GM12891 (cell line): ENCODE measurements around the gene DTNBP1.

Experiments
- DNase-seq: peaks from one replicate; pipeline ENCODE4 v3.0.0; 2011; ENCODE audit warnings: low spot score; ENCODE audit not compliant: insufficient read length
- FAIRE-seq: peaks from 2 replicates; lab custom pipeline; 2011; peaks lifted over from hg19 to GRCh38; lab: Jason Lieb, UNC
- PAX5 ChIP-seq: IDR thresholded peaks from 2 replicates; pipeline ENCODE4 v1.6.1; 2011; ENCODE audit warnings: low read length, moderate library complexity, mild to moderate bottlenecking; ENCODE audit not compliant: insufficient read depth, severe bottlenecking
- POLR2A ChIP-seq: IDR thresholded peaks from 2 replicates; pipeline ENCODE4 v1.6.1; 2011; ENCODE audit warnings: low read depth, low read length, control low read depth
- POLR2AphosphoS5 ChIP-seq: IDR thresholded peaks from 2 replicates; pipeline ENCODE4 v1.6.1; 2011; ENCODE audit warnings: low read depth, low read length, control low read depth
- POU2F2 ChIP-seq: IDR thresholded peaks from 2 replicates; pipeline ENCODE4 v1.6.1; 2011; ENCODE audit warnings: low read depth, mild to moderate bottlenecking, control low read depth, low read length, moderate library complexity
- SPI1 ChIP-seq: IDR thresholded peaks from 2 replicates; pipeline ENCODE4 v1.6.1; 2011; ENCODE audit warnings: low read depth, low read length, control low read depth
- TAF1 ChIP-seq: IDR thresholded peaks from 2 replicates; pipeline ENCODE4 v1.6.1; 2011; ENCODE audit warnings: low read depth, low read length, control low read depth

DTNBP1 gene

DNA sequence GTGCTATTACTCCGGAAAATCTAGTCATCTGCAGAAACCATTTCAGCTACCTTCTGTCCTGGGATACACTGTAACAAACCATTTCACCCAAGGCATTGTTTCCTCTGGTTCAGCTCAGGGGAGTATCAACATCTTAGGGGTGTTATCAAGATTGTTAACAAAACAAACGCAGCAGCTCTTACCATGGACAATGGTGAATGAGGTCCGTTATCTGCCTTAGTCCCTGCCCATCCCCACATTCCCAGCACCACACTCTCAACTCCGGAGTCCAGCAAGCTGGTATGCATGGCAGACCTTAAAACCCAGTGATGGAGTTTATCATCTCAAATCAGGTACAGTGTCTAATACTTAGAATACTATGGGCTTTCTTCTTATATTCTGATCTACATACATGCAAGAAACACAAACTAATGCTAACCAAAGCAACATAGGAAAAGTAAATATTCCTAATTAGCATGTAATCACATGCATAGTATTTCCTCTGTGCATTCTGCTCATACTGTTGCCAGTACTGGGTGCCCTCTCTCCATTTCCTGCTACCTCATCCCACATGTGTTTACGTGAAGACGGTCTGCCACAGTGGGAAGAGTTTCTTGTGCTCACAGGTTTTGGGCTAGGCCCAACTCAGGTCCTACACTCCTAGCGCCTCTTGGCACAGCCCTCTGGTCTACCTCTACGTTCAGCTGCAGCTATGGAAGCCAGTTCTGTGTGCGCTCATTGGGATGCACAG is 123.9 kb downstream of the DTNBP1 start:
- FAIRE-seq (no peak), DNase-seq (no peak)
- TF ChIP-seq SPI1: no peak
- TF ChIP-seq TAF1: no peak
- TF ChIP-seq PAX5: no peak
- TF ChIP-seq POLR2AphosphoS5: no peak
- TF ChIP-seq POLR2A: no peak
- no peak for TF ChIP-seq POU2F2

- no peak for TF ChIP-seq SPI1
- no peak for TF ChIP-seq TAF1
- no peak for TF ChIP-seq POLR2A
- TF ChIP-seq POU2F2: no peak
- no peak for TF ChIP-seq POLR2AphosphoS5
- no peak for TF ChIP-seq PAX5
- DNase-seq: no peak
- no peak for FAIRE-seq
These were observed 124.7 kb downstream of the DTNBP1 start for GRCh38 chr6:15538106-15538505.

- FAIRE-seq (no peak), DNase-seq (no peak)
- no peak for TF ChIP-seq SPI1
- TF ChIP-seq TAF1: no peak
- TF ChIP-seq PAX5: no peak
- TF ChIP-seq POU2F2: no peak
- no peak for TF ChIP-seq POLR2AphosphoS5
- no peak for TF ChIP-seq POLR2A
These were observed 126.5 kb downstream of the DTNBP1 start for GRCh38 chr6:15536198-15536955.

DNA sequence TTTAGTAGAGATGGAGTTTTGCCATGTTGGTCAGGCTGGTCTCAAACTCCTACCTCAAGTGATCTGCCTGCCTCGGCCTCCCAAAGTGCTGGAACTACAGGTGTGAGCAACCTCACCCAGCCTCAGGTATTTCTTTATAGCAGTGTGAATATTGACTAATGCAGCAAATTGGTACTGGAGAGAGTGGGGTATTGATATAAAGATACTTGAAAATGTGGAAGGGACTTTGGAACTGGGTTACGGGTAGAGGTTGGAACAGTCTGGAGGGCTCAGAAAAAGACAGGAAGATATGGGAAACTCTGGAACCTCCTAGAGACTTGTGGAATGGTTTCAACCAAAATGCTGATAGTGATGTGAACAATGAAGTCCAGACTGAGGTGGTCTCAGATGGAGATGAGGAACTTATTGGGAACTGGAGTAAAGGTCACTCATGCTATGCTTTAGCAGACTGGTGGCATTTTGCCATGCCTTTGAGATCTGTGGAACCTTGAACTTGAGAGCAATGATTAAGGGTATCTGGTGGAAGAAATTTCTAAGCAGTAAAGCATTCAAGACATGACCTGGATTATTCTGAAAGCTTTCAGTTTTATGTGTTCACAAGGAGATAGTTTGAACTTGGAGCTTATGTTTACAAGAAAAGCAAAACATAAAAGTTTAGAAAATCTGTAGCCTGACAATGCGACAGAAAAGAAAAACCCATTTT is 127.2 kb downstream of the DTNBP1 start:
- DNase-seq (no peak), FAIRE-seq (no peak)
- TF ChIP-seq TAF1: no peak
- no peak for TF ChIP-seq PAX5
- TF ChIP-seq POLR2A: no peak
- TF ChIP-seq POLR2AphosphoS5: no peak
- TF ChIP-seq SPI1: no peak
- no peak for TF ChIP-seq POU2F2

- TF ChIP-seq POU2F2: no peak
- DNase-seq (no peak), FAIRE-seq (peak; percentile 50)
These were observed 127.9 kb downstream of the DTNBP1 start for GRCh38 chr6:15534974-15535373.

DNA sequence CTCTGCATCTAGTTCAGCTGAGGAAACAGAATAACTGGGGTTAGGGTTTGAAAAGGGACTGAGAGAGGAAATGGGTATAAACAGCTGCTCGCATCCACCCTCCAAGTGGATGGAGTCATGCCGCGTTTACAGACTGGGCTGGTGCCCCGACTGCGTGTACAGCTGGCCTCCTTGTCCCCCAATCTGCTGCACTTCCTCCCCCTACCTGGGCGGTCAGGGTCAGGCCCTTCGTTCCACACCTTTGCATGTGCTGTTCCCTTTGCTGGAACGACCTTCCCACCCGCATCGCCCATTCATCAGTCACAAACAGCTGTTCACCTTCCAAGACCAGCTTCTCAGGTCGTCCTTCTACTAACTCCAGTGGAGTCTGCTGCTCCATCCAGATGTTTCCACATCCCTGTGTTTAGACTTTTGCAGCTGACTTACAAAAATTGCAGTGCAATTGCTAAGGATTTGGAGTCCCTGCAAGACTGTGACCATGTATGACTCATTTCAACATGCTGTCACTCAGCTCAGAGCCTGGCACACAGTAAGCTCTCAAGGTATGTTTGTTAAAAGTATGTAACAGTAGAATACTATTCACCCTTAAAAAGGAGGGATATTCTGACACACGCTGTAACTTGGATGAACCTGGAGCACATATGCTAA is 129.3 kb downstream of the DTNBP1 start:
- TF ChIP-seq POLR2A: no peak
- TF ChIP-seq SPI1: no peak
- TF ChIP-seq POU2F2: no peak
- no peak for TF ChIP-seq PAX5
- TF ChIP-seq POLR2AphosphoS5: no peak
- no peak for TF ChIP-seq TAF1
- DNase-seq: no peak
- FAIRE-seq: no peak

DNA sequence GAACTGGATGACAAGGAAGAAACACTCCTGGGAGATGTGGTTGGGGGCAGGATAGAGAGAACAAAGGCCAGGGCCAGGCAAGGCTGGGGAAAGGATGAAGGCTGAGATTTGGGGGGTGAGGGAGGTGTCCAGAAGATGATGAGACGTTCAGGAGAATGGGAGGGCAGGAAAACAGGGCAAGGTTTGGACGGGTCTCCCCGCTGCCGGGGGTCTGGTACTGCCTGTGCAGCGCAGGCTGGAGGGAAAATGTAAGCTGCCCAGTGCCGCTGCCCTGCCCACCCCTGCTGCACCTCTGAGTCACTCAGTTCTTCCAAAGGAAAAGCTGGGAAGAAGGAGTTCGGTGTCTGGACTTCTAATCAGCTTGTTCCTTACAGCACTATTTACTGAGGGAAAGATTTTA is 130.9 kb downstream of the DTNBP1 start:
- TF ChIP-seq POLR2AphosphoS5 (no peak), SPI1 (no peak), POU2F2 (no peak), POLR2A (no peak), PAX5 (no peak), TAF1 (no peak)
- FAIRE-seq (no peak), DNase-seq (no peak)

GRCh38 chr6:15530411-15530810 is 132.4 kb downstream of the DTNBP1 start:
- DNase-seq: no peak
- no peak for FAIRE-seq
- TF ChIP-seq POU2F2 (no peak), POLR2A (no peak; the same call in 1 of the 2 replicates), PAX5 (no peak), POLR2AphosphoS5 (no peak), TAF1 (no peak), SPI1 (no peak)
